GM12892 (cell line): ENCODE data around the gene MT1X.

Experiments
- POLR2AphosphoS5 ChIP-seq: IDR thresholded peaks from 2 replicates; pipeline ENCODE4 v1.6.1; 2011; ENCODE audit warnings: low read depth, low read length, control low read depth
- TAF1 ChIP-seq: IDR thresholded peaks from 2 replicates; pipeline ENCODE4 v1.6.1; 2011; ENCODE audit warnings: low read depth, mild to moderate bottlenecking, control low read depth, low read length, borderline replicate concordance

- TF ChIP-seq POLR2AphosphoS5 = no peak
- no peak for TF ChIP-seq TAF1
Observed at GRCh38 chr16:56683424-56684172, 1.3 kb downstream of the MT1X start.
